Activated T-cell treated with anti-CD3 and anti-CD28 coated beads, Interleukin-2, amount 50 U/mL, for 4 hours (primary cell): ENCODE measurements around the gene VPS37D. TPM values are rescaled to one million over a fixed set of nuclear protein-coding genes. Genes with fewer than 3 reads are reported as not detected.
"Not testable (repeated sequence)": the region's sequence is repeated elsewhere in the genome, so short reads cannot be mapped to it uniquely, and the experiment has no call there.

Experiments used
- ATAC-seq, 2 donors: fragments of 200-7000 bp; cut with Tn5 transposase; one replicate each; pipeline ENCODE4 v1.10.0; 2021
- DNase-seq: peaks from one replicate; pipeline ENCODE4 v3.0.0-alpha.2; 2020
- H3K27me3 Mint-ChIP-seq: one replicate; pipeline ENCODE4 v1.8.0; 2021; ENCODE audit warnings: low read depth, mixed read lengths
- H3K36me3 Mint-ChIP-seq: one replicate; pipeline ENCODE4 v1.8.0; 2022; ENCODE audit warnings: mixed read lengths; ENCODE audit not compliant: insufficient read depth
- H3K4me1 Mint-ChIP-seq: one replicate; pipeline ENCODE4 v1.8.0; 2021; ENCODE audit warnings: low read depth, mixed read lengths
- H3K4me3 Mint-ChIP-seq: one replicate; pipeline ENCODE4 v1.8.0; 2021; ENCODE audit warnings: mild to moderate bottlenecking, moderate library complexity, mixed read lengths
- H3K9me3 Mint-ChIP-seq: one replicate; pipeline ENCODE4 v1.8.0; 2021; ENCODE audit warnings: mixed read lengths
- total RNA-seq, 3 donors: library from RNA; stranded (reverse); gene quantifications; one replicate each; pipeline ENCODE4 v1.2.1, GENCODE V29; 2021

The VPS37D gene
- total RNA-seq, 3 donors from 2014 or later: 0.16 to 0.25 TPM; not detected in 1

DNA sequence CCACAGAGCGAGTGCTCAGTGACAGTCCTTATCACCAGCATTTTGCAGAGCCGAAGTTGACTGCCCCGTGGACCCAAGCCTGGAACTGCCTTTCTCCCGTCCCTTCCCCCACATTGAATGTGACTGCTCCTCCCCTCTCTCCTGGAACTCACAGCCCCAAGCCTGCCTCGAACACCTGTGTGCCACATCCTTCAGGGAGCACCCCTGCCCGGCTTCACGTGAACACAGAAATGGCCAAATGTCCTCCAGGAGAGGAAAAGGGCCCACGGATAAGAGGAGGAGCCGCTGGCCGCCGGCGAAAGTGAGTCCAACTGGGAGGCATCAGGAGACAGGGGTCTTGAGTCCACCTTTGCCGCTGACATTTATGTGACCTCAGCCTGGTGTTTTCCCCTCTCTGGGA lies 35.6 kb downstream of the VPS37D start:
- peaks cover 8% of the 10 kb centered on the region for H3K36me3 Mint-ChIP-seq
- no peak for ATAC-seq
- H3K9me3 Mint-ChIP-seq: no peaks in the 10 kb centered on the region
- peaks cover 14% of the 10 kb centered on the region for H3K4me1 Mint-ChIP-seq
- no peak overlapping the region for H3K4me3 Mint-ChIP-seq
- no peak for DNase-seq
- no peaks in the 10 kb centered on the region for H3K27me3 Mint-ChIP-seq

DNA sequence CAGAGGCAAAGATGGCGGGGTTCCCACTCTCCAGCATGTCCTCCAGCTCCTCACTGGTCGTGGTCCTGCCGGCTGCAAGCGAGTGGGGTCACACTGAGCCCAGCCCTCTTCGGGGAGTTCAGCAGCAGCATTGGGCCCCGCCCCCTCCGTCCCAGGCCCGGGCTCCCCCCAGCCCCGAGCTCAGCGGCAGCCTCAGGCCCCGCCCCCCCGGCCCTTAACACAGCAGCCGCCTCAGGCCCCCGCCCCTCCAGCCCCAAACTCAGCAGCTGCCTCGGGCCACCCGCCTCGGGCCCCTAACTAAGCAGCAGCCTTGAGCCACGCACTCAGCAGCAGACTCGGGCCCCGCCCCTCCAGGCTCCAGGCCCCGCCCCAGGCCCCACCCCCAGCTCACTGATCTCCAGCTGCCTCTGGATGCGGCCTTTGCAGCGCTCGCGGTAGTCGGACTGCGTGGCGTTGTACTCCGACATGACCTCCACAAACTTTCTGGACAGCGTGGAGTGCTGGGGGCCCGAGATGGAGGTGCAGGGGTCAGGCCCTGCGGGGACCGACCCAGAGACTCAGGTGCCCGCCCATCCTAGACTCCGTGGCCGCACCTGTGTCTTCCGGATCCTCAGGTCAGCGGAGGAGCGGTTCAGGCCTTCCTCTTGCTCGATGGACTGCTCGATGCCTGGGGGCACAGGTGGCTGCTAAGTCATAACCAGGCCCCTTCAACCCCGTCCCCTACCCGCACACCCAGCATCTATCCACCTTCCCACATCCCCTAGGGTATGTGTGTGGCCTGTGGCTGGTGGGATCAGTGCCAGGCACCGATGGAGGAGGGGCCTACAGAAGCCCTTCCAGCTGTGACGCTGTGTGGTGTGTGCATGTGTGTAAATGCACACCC lies 36.4 kb downstream of the VPS37D start:
- Mint-ChIP-seq H3K9me3 (no peaks in the 10 kb centered on the region), H3K36me3 (peaks cover 8% of the 10 kb centered on the region), H3K27me3 (no peaks in the 10 kb centered on the region), H3K4me1 (peaks cover 14% of the 10 kb centered on the region), H3K4me3 (peak overlapping the region; percentile 16)
- no peak for DNase-seq
- ATAC-seq: peak; percentile 59 to 60

DNA sequence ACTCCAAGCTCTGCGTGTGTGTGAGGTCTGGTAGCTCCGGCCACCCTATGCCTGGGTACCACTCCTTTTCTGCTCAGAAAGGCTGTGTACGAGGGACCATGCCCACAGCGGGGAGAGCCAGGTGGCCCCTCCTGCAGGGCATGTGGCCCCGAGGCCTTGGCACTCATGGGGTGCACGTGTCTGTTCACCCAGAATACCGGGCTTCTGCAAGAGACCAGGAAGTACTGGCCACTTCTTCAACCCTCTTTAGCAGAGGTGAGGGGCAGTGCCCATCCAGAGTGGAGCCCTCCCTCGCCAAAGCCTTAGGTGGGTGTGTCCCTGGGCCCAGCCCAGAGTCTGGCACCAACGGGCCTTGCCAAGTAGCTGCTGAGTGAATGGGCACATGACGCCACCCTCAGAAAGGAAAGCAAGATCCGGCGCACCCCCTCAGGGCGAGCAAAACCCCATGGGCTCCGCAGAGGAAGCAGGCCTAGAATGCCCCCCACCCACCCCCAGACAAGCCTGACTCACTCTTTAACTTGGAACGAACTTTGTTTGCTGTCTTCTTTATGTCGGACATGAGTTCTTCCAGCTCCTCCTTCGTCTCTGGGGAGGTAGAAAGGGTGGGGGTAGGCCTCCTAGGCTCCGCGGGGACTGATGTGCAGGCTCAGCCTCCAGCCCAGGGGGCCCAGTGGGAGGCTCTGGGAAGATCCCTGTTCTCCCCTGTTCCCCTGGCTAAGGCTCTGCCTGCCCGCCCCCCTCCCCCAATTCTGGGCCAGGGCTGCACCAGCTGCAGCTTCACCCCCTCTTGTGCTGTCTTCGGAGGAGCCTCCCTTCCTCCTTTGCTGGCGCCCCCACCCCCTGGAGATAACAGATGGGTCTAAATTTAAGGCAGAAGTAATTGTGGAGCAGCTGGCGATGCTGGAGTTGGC lies 37.3 kb downstream of the VPS37D start:
- Mint-ChIP-seq H3K36me3 (peaks cover 8% of the 10 kb centered on the region), H3K27me3 (no peaks in the 10 kb centered on the region), H3K9me3 (no peaks in the 10 kb centered on the region), H3K4me1 (peaks cover 14% of the 10 kb centered on the region), H3K4me3 (no peak overlapping the region)
- ATAC-seq (no peak), DNase-seq (no peak)

DNA sequence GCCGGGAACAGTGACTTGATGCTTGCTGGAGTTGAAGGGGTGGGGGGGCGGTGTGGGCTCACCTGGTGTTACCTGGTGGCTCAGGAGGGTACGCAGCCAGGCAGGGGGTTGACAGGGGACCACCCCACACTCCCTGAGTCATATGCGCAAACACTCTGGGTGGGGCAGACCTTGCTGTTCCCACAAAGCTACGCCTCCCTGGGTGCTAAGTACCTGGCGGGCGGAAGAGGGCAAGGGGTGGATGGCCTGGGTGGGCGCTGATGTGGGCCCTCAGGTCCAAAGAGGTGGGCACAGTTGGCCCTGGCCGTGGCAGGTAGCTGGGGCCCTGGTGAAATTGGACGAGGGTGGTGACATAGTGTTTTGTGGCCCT lies 37.9 kb downstream of the VPS37D start:
- DNase-seq: no peak
- no peak for ATAC-seq
- H3K9me3 Mint-ChIP-seq: no peaks in the 10 kb centered on the region
- peaks cover 14% of the 10 kb centered on the region for H3K4me1 Mint-ChIP-seq
- no peaks in the 10 kb centered on the region for H3K27me3 Mint-ChIP-seq
- H3K36me3 Mint-ChIP-seq: peaks cover 8% of the 10 kb centered on the region
- no peak overlapping the region for H3K4me3 Mint-ChIP-seq

DNA sequence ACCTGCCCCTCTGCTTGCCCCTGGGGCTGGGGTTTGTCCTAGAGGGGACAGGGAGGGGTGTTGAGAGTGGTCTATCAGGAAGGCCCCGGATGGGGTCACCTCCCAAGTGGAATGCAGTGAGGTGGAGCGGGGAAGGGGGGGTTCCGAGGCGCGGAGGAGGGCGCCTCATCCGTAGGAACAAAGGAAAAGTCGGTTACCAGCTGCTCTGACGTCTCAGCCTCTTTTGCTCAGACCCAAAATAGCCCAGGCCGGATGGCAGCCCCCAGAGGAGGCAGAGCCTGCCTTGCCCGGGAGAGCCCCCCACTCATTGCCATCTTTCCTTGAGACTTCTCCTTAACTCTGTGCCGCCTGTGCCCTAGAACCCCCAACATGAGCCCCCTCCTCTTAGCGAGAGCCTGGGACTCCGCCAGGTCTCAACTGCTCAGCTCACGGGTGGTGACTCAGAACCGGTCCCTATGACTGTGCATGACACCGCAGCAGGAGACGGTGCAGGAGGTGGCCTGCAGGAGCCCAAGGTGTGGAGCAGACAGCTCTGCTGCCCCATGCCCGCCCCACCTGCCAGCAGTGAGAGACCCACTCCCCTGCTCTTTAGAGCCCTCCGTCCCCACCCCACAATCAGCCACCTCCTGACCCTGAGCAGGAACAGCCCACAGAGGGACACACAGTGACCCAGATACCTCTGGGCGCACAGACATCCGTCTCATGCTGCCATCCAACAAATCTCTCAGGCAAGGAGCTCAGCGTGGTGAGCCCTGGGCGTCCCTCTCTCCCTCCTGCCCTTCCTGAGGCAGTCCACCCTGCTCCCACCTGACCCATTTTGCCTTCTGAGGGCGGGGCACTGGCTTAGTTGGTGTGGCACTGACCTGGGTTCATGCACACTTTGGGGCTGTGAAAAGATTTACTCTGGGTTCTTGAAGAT lies 38.8 kb downstream of the VPS37D start:
- peaks cover 8% of the 10 kb centered on the region for H3K36me3 Mint-ChIP-seq
- ATAC-seq (peak; percentile 80 to 84), DNase-seq (no peak)
- H3K4me1 Mint-ChIP-seq: peaks cover 14% of the 10 kb centered on the region
- H3K27me3 Mint-ChIP-seq: no peaks in the 10 kb centered on the region
- H3K9me3 Mint-ChIP-seq: no peaks in the 10 kb centered on the region
- H3K4me3 Mint-ChIP-seq: no peak overlapping the region

DNA sequence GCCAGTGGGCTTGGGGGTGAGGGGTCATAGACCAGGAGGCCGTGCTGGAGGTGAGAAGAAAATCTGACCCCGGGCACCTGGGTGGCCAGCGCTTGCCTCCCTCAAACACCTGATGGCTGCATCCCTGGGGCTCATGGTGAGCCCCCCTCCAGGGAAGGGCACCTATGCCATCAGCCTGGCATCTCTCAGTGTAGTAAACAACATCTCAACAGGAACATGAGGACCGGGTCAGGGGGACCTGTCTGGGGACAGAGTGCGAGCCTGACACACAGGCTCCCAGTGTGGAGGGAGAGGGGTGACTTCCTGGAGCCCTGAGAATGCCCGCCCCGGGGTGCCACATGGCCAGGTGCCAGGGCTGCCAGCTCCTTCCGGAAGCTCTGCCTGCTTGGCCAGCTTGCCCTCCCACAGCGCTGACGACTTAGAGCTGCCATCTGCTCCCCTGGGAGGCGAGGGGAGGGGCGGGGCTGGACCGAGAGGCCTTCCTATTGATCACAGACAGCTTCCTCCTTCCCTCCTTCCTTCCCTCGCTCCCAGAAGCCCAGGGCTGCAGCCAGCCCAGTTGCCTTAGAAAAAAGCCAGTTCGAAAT lies 39.5 kb downstream of the VPS37D start:
- H3K4me1 Mint-ChIP-seq: peaks cover 14% of the 10 kb centered on the region
- no peak for ATAC-seq
- no peaks in the 10 kb centered on the region for H3K9me3 Mint-ChIP-seq
- no peaks in the 10 kb centered on the region for H3K27me3 Mint-ChIP-seq
- DNase-seq: no peak
- peaks cover 3% of the 10 kb centered on the region for H3K36me3 Mint-ChIP-seq
- H3K4me3 Mint-ChIP-seq: no peak overlapping the region

DNA sequence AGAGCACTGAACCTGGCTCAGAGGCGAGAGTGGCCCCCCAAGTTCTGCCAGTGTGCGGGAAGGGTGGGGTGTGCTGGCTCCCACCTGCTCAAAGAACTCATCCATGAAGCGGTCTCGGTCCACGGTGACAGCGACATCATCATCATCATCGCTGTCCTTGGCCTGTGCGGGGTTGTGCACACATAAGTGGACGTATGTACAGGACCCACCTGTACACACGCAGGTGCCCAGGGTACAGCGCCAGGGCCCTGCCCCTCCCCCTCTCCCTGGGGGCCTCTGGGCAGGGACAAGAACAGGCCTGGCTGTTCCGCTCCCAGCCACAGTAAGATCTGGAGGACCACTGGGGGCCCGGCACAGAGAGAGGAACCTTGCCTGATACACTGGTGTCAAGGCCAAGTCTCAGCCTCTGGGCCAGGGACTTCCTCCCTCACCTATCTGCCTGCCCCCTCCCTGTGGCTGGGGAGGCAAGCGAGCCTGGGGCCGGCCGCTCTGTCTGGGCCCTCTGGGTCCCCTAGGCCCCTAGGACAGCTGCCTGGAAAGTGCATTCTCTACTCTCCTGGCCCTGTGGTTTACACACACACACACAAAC lies 41.4 kb downstream of the VPS37D start:
- Mint-ChIP-seq H3K9me3 (no peaks in the 10 kb centered on the region), H3K36me3 (no peaks in the 10 kb centered on the region), H3K4me1 (peaks cover 14% of the 10 kb centered on the region), H3K4me3 (no peak overlapping the region), H3K27me3 (no peaks in the 10 kb centered on the region)
- no peak for ATAC-seq
- no peak for DNase-seq

DNA sequence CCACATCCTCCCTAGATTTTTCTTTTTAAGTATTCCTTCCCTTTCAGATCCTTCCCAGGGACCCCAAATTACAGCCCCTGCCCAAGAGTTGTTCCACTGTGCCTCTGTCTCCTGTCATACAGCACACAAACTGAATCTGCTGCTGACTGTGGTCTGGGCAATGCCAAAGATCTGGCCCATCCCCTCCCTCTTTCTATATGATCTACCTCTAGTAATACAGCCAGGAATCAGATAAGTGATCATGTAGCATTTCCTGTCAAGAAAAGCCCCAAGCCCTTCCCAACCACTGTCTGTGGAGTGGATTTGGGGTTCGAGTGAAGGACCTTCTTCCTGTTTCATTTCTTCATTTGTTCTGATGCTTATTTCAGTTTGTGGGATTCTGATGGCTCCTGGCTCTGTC lies 45.1 kb downstream of the VPS37D start:
- peaks cover 21% of the 10 kb centered on the region for H3K4me1 Mint-ChIP-seq
- no peak overlapping the region for H3K4me3 Mint-ChIP-seq
- ATAC-seq (no peak), DNase-seq (no peak)
- H3K9me3 Mint-ChIP-seq: no peaks in the 10 kb centered on the region
- H3K36me3 Mint-ChIP-seq: no peaks in the 10 kb centered on the region
- H3K27me3 Mint-ChIP-seq: no peaks in the 10 kb centered on the region

DNA sequence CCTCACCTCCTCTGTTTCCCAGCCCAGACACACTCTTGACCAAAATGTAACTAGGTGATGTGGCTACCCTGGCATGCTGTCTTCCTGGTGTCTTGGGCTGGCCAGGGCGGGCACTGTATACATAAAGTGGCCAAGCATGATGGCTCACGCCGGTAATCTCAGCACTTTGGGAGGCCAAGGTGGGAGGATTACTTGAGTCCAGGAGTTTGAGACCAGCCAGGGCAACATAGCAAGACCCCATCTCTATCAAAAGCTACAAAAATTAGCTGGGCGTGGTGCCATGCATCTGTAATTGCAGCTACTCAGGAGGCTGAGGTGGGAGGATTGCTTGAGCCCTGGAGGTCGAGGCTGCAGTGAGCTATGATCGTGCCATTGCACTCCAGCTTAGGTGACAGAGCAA lies 45.7 kb downstream of the VPS37D start:
- DNase-seq, H3K36me3 Mint-ChIP-seq, ATAC-seq, H3K9me3 Mint-ChIP-seq, H3K27me3 Mint-ChIP-seq, H3K4me3 Mint-ChIP-seq: not testable (repeated sequence)
- H3K4me1 Mint-ChIP-seq: peaks cover 26% of the 10 kb centered on the region

DNA sequence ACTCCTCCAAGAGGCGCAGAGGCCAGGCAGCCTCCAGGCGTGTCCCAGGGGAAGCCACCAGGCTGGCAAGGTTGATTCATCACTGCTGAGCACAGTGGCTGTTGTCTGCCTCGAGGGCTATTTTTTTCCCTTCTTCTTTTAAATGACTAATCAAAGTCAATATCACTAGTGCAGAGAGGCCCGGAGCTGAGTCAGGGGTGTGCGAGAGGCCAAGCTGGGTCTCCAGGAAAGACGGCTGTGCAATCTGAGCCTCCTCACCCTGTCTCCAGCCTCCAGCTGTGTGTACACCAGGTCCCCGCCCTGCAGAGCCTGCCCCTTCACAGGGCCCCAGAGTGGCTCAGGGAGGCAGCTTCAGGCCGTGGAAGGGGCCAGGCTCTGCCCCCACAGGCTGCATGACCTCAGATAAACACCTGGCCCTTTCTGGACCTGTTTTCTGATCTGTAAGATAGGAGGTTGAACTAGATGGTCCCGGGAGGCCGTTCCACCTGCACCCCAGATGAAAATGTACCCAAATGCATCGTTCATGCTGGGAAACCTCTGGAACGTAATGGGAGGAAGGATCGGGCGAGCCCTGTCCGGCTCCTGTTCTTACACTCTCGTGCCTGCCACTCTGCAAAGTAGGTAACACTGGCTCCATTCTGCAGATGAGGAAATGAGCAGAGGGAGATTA lies 48.2 kb downstream of the VPS37D start:
- DNase-seq (peak; percentile 20), ATAC-seq (peak; percentile 41 to 57)
- peaks cover 31% of the 10 kb centered on the region for H3K4me1 Mint-ChIP-seq
- no peaks in the 10 kb centered on the region for H3K27me3 Mint-ChIP-seq
- H3K36me3 Mint-ChIP-seq: no peaks in the 10 kb centered on the region
- H3K9me3 Mint-ChIP-seq: no peaks in the 10 kb centered on the region
- H3K4me3 Mint-ChIP-seq: no peak overlapping the region

DNA sequence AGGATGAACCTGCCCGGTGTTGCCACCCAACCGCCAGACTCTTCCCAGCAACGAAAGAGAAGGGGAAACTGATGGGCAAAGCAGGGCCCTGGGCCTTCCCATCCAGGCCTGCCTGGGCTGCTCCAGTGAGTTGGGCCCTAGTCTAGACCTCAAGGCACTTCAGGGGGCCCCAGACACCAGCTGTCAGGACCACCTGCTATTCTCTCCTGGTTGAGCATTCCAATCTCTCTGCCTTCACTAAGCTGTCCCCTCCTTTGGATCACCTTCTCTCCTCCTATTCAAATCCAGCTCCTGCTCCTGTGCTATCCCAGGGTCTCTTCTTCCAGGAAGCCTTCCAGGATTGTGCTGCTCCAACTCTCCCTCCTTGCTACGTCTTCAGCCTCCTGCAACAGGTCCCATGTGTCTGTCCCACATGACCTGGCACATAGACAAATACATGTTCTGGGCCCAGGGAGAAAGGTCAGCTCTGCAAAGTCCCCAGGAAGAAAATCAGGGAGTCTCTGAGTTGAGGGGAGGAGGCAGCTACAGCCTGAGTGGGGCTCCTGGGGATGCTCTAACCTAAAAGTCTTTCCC lies 48.8 kb downstream of the VPS37D start:
- Mint-ChIP-seq H3K4me1 (peaks cover 31% of the 10 kb centered on the region), H3K36me3 (no peaks in the 10 kb centered on the region), H3K27me3 (no peaks in the 10 kb centered on the region), H3K9me3 (no peaks in the 10 kb centered on the region), H3K4me3 (no peak overlapping the region)
- ATAC-seq (no peak), DNase-seq (no peak)

DNA sequence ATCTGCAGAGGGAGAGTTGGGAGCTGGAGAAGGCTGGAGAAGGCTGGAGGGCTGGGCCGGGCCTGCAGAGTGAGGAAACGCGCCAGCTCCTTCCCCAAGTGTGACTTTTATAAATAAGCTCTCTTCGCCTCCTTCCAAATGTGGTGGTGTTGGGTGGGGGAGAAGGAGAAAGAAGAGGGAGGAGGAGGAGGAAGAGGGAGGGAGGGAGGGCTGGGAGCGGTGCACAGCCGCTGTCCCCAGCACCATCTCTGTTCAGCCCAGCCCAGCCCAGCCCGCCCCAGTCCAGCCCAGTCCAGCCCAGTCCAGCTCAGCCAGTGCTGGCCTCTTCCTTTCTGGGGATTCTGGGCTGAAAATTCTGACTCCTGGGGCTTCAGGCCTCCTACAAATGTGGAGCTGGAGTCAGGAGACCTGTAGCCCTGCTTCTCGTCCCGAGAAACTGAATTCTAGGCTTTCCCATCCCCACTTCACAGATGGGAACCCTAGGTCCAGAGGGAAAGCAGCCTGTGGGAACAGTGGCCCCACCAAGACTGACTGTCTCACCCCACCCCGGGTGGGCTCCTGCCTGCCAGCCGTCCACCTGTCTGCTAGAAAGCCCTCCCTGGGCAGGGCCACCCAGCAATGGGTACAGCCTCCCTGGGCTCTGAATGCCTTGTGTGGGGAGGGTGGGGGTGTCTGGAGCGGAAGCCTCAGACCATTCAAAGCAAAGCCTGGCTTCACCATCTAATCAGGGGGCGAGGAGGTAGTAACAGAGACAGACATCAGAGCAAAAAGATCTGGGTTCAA lies 49.6 kb downstream of the VPS37D start:
- no peaks in the 10 kb centered on the region for H3K27me3 Mint-ChIP-seq
- H3K4me3 Mint-ChIP-seq: peak overlapping the region; percentile 84
- peaks cover 31% of the 10 kb centered on the region for H3K4me1 Mint-ChIP-seq
- H3K36me3 Mint-ChIP-seq: no peaks in the 10 kb centered on the region
- DNase-seq (no peak), ATAC-seq (no peak)
- no peaks in the 10 kb centered on the region for H3K9me3 Mint-ChIP-seq
